SU-DHL-6 (cell line): Measurements from ENCODE around the gene PCSK9.

Source experiments
- H2AFZ ChIP-seq: fragments of 200-600 bp; sonication (generic); 2 replicates; pipeline ENCODE4 v1.6.1; 2014; ENCODE audit warnings: low read depth, mild to moderate bottlenecking, moderate library complexity, mixed read lengths, antibody characterized with exemption, low read length; ENCODE audit not compliant: severe bottlenecking
- H3F3A ChIP-seq: fragments of 200-600 bp; shearing (Covaris generic); 2 replicates; pipeline ENCODE4 v1.6.0; 2016; ENCODE audit warnings: antibody characterized with exemption, mild to moderate bottlenecking; ENCODE audit not compliant: insufficient read depth
- H3K27ac ChIP-seq: fragments of 200-600 bp; sonication (generic); 2 replicates; pipeline ENCODE4 v1.5.1; 2016; ENCODE audit warnings: low read depth, mild to moderate bottlenecking, low read length, moderate library complexity, mixed read lengths
- H3K27me3 ChIP-seq: fragments of 200-600 bp; sonication (generic), shearing (Covaris generic); 2 replicates; pipeline ENCODE4 v1.6.0; 2014; ENCODE audit warnings: mild to moderate bottlenecking, low read length
- H3K36me3 ChIP-seq: fragments of 200-600 bp; sonication (generic); 2 replicates; pipeline ENCODE4 v1.6.1; 2014; ENCODE audit warnings: mild to moderate bottlenecking, low read length, mixed read lengths
- H3K4me2 ChIP-seq: fragments of 300-600, 200-600 bp; shearing (Covaris generic), sonication (generic); 2 replicates; pipeline ENCODE4 v1.6.0; 2014; ENCODE audit warnings: low read length, low read depth, mild to moderate bottlenecking; ENCODE audit not compliant: poor library complexity, severe bottlenecking
- H3K4me3 ChIP-seq: fragments of 200-600 bp; sonication (generic); 2 replicates; pipeline ENCODE4 v1.5.1; 2014; ENCODE audit warnings: antibody characterized with exemption, low read length, mild to moderate bottlenecking, mixed read lengths; ENCODE audit not compliant: insufficient read depth, poor library complexity, severe bottlenecking
- H3K79me2 ChIP-seq: fragments of 200-600 bp; sonication (generic); 2 replicates; pipeline ENCODE4 v1.6.1; 2014; ENCODE audit warnings: mild to moderate bottlenecking, low read length, moderate library complexity; ENCODE audit not compliant: insufficient read depth
- H3K9ac ChIP-seq: fragments of 200-600 bp; sonication (generic); 2 replicates; pipeline ENCODE4 v1.7.0; 2014; ENCODE audit warnings: mild to moderate bottlenecking, low read length
- H3K9me2 ChIP-seq: fragments of 200-600 bp; sonication (generic); replicated peaks from 2 replicates; pipeline ENCODE4 v1.6.1; 2014; ENCODE audit warnings: low read length; ENCODE audit not compliant: insufficient read depth
- H3K9me3 ChIP-seq: fragments of 200-600 bp; sonication (generic); 2 replicates; pipeline ENCODE4 v1.6.1; 2014; ENCODE audit warnings: low read length, mixed read lengths; ENCODE audit not compliant: insufficient read depth
- H4K20me1 ChIP-seq: fragments of 200-600 bp; sonication (generic); 2 replicates; pipeline ENCODE4 v1.6.1; 2014; ENCODE audit warnings: low read depth, mild to moderate bottlenecking, antibody characterized with exemption, low read length, moderate library complexity, mixed read lengths
- CTCF ChIP-seq: fragments of 200-600 bp; sonication (generic); IDR thresholded peaks from one replicate; pipeline ENCODE4 v1.5.1; 2017; ENCODE audit warnings: antibody characterized with exemption, mild to moderate bottlenecking, low read length, moderate library complexity; ENCODE audit not compliant: insufficient read depth, poor library complexity, severe bottlenecking
- EZH2phosphoT487 ChIP-seq: fragments of 200-600 bp; sonication (generic), shearing (Covaris generic); conservative IDR thresholded peaks from 2 replicates; pipeline ENCODE4 v1.6.1; 2018; ENCODE audit warnings: mild to moderate bottlenecking, antibody characterized with exemption, low read length, moderate library complexity, mixed read lengths

PCSK9 gene

DNA sequence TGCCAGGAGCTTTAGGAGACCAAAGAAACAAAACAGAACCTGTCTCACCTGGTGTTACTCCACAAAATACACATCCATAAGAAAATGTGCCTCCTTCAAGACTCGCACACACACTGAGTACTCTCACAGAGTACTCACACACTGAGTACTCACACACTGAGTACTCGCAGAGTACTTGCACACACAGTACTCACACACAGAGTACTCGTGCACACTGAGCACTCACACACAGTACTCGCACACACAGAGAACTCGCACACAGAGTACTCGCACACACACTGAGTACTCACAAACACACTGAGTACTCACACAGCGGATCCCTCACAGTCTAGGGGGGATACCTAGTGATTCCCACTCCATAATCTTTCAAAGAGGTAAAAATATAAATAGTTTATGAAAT, 40.3 kb downstream of the PCSK9 start:
- TF ChIP-seq CTCF, result no peak
- no peak for TF ChIP-seq EZH2phosphoT487
- no peak overlapping the region for H3K4me3 ChIP-seq
- no peaks in the 10 kb centered on the region for H3F3A ChIP-seq
- H3K9me3 ChIP-seq, result no peaks in the 10 kb centered on the region
- H3K9ac ChIP-seq, result no peak overlapping the region
- no peak overlapping the region for H3K4me2 ChIP-seq
- H4K20me1 ChIP-seq, result no peaks in the 10 kb centered on the region
- H3K36me3 ChIP-seq, result peaks cover 9% of the 10 kb centered on the region; the same call in 1 of the 2 replicates
- no peaks in the 10 kb centered on the region for H3K9me2 ChIP-seq
- no peak overlapping the region for H2AFZ ChIP-seq
- H3K79me2 ChIP-seq, result no peaks in the 10 kb centered on the region
- H3K27ac ChIP-seq, result no peak overlapping the region
- no peaks in the 10 kb centered on the region for H3K27me3 ChIP-seq

DNA sequence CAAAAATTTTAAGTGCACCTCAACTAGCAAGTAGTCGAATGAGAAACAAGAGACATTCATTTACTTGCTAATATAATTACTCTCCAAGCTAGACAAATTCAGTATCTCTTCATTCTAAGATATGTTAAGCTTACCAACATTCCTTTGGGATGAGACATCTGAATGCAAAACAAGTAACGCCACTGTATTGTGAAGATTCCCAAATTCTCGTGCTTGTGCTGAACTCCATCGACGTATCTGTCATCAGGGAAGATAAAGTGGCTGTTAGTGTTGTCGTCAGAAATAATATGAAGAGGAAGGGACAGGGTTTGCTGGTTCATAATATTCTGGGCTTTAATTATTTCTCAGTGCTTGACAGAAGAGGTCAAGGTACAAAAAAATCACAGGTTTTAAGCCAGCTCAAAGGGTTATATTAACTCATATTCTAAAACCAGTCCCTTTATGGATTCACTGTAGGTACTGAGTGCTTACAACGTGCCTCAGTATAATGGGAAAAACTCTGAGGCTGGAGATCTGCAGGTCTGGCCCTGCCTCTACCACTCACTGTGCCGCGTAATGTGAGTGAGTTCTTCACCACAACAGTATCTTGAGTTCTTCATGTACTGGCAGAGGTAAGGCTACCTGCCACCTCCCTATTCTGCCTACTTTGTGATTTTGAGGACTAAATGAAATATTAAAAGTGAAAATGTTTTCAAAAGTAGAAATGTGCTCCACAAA, 42.0 kb downstream of the PCSK9 start:
- Histone ChIP-seq H3F3A (no peaks in the 10 kb centered on the region), H3K9ac (no peak overlapping the region), H3K36me3 (peaks cover 9% of the 10 kb centered on the region; the same call in 1 of the 2 replicates)

DNA sequence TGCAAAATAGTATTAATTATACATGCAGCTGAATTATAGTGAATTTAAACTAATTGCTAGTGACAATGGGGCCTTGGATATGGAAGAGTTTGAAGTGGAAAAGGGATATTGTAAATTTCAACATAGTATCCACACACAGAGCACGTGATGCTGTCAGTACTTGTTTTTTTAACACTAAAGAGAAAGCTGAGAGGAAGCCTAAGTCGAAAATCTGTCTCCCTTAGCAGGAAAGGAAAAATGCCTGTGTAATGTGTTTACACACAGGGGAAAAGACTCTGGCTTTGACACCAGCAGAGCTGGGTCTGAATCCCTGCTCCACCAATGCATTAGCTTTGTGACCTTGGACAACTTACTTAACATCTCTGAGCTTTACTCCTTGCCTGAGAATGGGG, 42.6 kb downstream of the PCSK9 start:
- Histone ChIP-seq H3F3A (no peaks in the 10 kb centered on the region), H3K27me3 (no peaks in the 10 kb centered on the region), H3K9me2 (no peaks in the 10 kb centered on the region), H3K9ac (no peak overlapping the region), H3K36me3 (peaks cover 9% of the 10 kb centered on the region; the same call in 1 of the 2 replicates), H3K27ac (no peak overlapping the region), H3K4me3 (no peak overlapping the region), H3K9me3 (no peaks in the 10 kb centered on the region), H3K79me2 (no peaks in the 10 kb centered on the region), H2AFZ (no peak overlapping the region), H4K20me1 (no peaks in the 10 kb centered on the region), H3K4me2 (no peak overlapping the region)
- TF ChIP-seq CTCF, result no peak
- no peak for TF ChIP-seq EZH2phosphoT487

More for the DNA sequence above, 42.0 kb downstream of the PCSK9 start:
- no peak overlapping the region for H3K4me2 ChIP-seq
- H3K4me3 ChIP-seq, result no peak overlapping the region
- H2AFZ ChIP-seq, result no peak overlapping the region
- no peak overlapping the region for H3K27ac ChIP-seq
- no peaks in the 10 kb centered on the region for H4K20me1 ChIP-seq
- no peaks in the 10 kb centered on the region for H3K79me2 ChIP-seq
- no peaks in the 10 kb centered on the region for H3K27me3 ChIP-seq
- no peaks in the 10 kb centered on the region for H3K9me2 ChIP-seq
- no peak for TF ChIP-seq EZH2phosphoT487
- TF ChIP-seq CTCF, result no peak
- no peaks in the 10 kb centered on the region for H3K9me3 ChIP-seq
